CD14-positive monocyte (primary cell): ENCODE measurements around the gene RAB3C. TPM values are rescaled to one million over a fixed set of nuclear protein-coding genes. Genes with fewer than 3 reads are reported as not detected.

Experiments used
- DNase-seq, 3 donors: peaks; one replicate each; pipeline ENCODE4 v3.0.0-alpha.2; 2011 to 2022
- H2AFZ ChIP-seq: 2 replicates; pipeline ENCODE4 v1.6.0; 2012; ENCODE audit warnings: mild to moderate bottlenecking, low read depth, low read length, inconsistent platforms; ENCODE audit not compliant: insufficient read depth, poor library complexity, severe bottlenecking
- H3K27ac ChIP-seq, 2 donors: 1 replicate in 1 of 2; 2 replicates in 1 of 2; pipeline ENCODE4 v1.5.1; 2012 to 2013; ENCODE audit warnings: low read length in 2 of 2, control low read depth in 1 of 2, inconsistent platforms in 1 of 2, low read depth in 1 of 2, mild to moderate bottlenecking in 1 of 2
- H3K27me3 ChIP-seq, 2 donors: one replicate each; pipeline versions ENCODE4 v1.6.0 to v1.6.1; 2011 to 2013; ENCODE audit warnings: low read length in 2 of 2; ENCODE audit not compliant: control insufficient read depth in 2 of 2, insufficient read depth in 2 of 2
- H3K36me3 ChIP-seq, 2 donors: replicated peaks in 1 of 2; 1 replicate in 1 of 2; 2 replicates in 1 of 2; pipeline versions ENCODE4 v1.5.1 to v1.6.1; 2012 to 2013; ENCODE audit warnings: low read length in 2 of 2, control low read depth in 1 of 2, inconsistent platforms in 1 of 2, mild to moderate bottlenecking in 1 of 2; ENCODE audit not compliant: insufficient read depth in 2 of 2, control insufficient read depth in 1 of 2
- H3K4me1 ChIP-seq, 2 donors: 1 replicate in 1 of 2; 2 replicates in 1 of 2; pipeline versions ENCODE4 v1.5.1 to v1.6.1; 2012 to 2013; ENCODE audit warnings: low read length in 2 of 2, control low read depth in 1 of 2, inconsistent platforms in 1 of 2, mild to moderate bottlenecking in 1 of 2, moderate library complexity in 1 of 2; ENCODE audit not compliant: insufficient read depth in 2 of 2, control insufficient read depth in 1 of 2
- H3K4me2 ChIP-seq: replicated peaks from 2 replicates; pipeline ENCODE3; 2012; ENCODE audit warnings: low read length, moderate library complexity, mild to moderate bottlenecking; ENCODE audit not compliant: poor library complexity, severe bottlenecking; ENCODE audit errors: extremely low read depth
- H3K4me3 ChIP-seq, 3 experiments: fragments of 200-600 bp in 1 of 3; sonication (generic) in 1 of 3; replicated peaks in 1 of 3; 1 replicate in 2 of 3; 2 replicates in 1 of 3; pipeline ENCODE4 v1.5.1; 2011 to 2013; ENCODE audit warnings: low read length in 3 of 3, mild to moderate bottlenecking in 3 of 3, control low read depth in 2 of 3, low read depth in 2 of 3, inconsistent platforms in 1 of 3, moderate library complexity in 1 of 3
- H3K79me2 ChIP-seq: 2 replicates; pipeline ENCODE4 v1.6.0; 2012; ENCODE audit warnings: mild to moderate bottlenecking, control low read depth, inconsistent platforms, low read length, moderate library complexity; ENCODE audit not compliant: insufficient read depth
- H3K9ac ChIP-seq: 2 replicates; pipeline ENCODE4 v1.6.0; 2017; ENCODE audit warnings: low read length, mild to moderate bottlenecking; ENCODE audit not compliant: insufficient read depth, poor library complexity, severe bottlenecking
- H3K9me3 ChIP-seq, 2 donors: replicated peaks in 1 of 2; 1 replicate in 1 of 2; 2 replicates in 1 of 2; pipeline versions ENCODE4 v1.5.1 to v1.6.1; 2012 to 2013; ENCODE audit warnings: low read length in 2 of 2, control low read depth in 1 of 2; ENCODE audit not compliant: control insufficient read depth in 1 of 2, insufficient read depth in 1 of 2
- H4K20me1 ChIP-seq: 2 replicates; pipeline ENCODE4 v1.6.0; 2012; ENCODE audit warnings: mild to moderate bottlenecking, low read length, control low read depth, moderate library complexity; ENCODE audit not compliant: insufficient read depth
- H3K27ac Mint-ChIP-seq, 7 donors: one replicate each; pipeline ENCODE4 v1.8.0; 2020; ENCODE audit warnings: mild to moderate bottlenecking in 7 of 7, mixed read lengths in 7 of 7, moderate library complexity in 6 of 7, inconsistent platforms in 2 of 7
- H3K27me3 Mint-ChIP-seq, 3 donors: one replicate each; pipeline ENCODE4 v1.8.0; 2021 to 2022; ENCODE audit warnings: low read depth in 3 of 3, mild to moderate bottlenecking in 3 of 3, mixed read lengths in 3 of 3, moderate library complexity in 3 of 3, inconsistent platforms in 1 of 3
- H3K36me3 Mint-ChIP-seq, 2 donors: one replicate each; pipeline ENCODE4 v1.8.0; 2020; ENCODE audit warnings: mixed read lengths in 2 of 2, inconsistent platforms in 1 of 2, mild to moderate bottlenecking in 1 of 2
- H3K4me1 Mint-ChIP-seq: one replicate; pipeline ENCODE4 v1.8.0; 2020; ENCODE audit warnings: mild to moderate bottlenecking, mixed read lengths
- H3K4me3 Mint-ChIP-seq, 2 donors: one replicate each; pipeline ENCODE4 v1.8.0; 2020; ENCODE audit warnings: mild to moderate bottlenecking in 2 of 2, mixed read lengths in 2 of 2, moderate library complexity in 1 of 2
- H3K9me3 Mint-ChIP-seq, 7 donors: one replicate each; pipeline ENCODE4 v1.8.0; 2020 to 2022; ENCODE audit warnings: mixed read lengths in 7 of 7, mild to moderate bottlenecking in 6 of 7, moderate library complexity in 6 of 7, inconsistent platforms in 2 of 7
- CTCF ChIP-seq: fragments of 200-600 bp; IDR thresholded peaks from one replicate; pipeline ENCODE4 v1.8.0; 2022; ENCODE audit warnings: antibody characterized with exemption, mild to moderate bottlenecking
- WGBS: methylation state at CpG from one replicate; pipeline ENCODE4 v1.1.5; 2013; ENCODE audit warnings: missing lambda C conversion rate; ENCODE audit not compliant: insufficient coverage; 5-methylcytosine and 5-hydroxymethylcytosine counted together
- intact Hi-C, 2 donors: fragments of 100-400 bp; cut with micrococcal nuclease; formaldehyde crosslinking; loops; one replicate each; pipeline versions ENCODE4 v1.15.0 to v1.15.1; 2023
- polyA plus RNA-seq, 3 donors: library from polyadenylated mRNA; depleted of rRNA in 1 of 3; unstranded in 2 of 3; stranded (reverse) in 1 of 3; fragments of 300-500 nt in 2 of 3; fragments of >200 nt in 1 of 3; fragmentation: Illumina TruSeq in 2 of 3; gene quantifications; 1 replicate in 2 of 3; 2 replicates in 1 of 3; pipeline ENCODE4 v1.2.3, GENCODE V29; 2012 to 2021

Gene RAB3C
- polyA plus RNA-seq, 3 donors: under 0.01 to 0.81 TPM; not detected in 1

- H3K4me1 ChIP-seq: no peaks in the 10 kb centered on the region
- H3K27me3 Mint-ChIP-seq: peaks cover 0 to 4% (median 2%) of the 10 kb centered on the region in 3 donors
- intact Hi-C loops: no loop called here
- no peak overlapping the region for H3K9ac ChIP-seq
- H3K27ac Mint-ChIP-seq: no peak overlapping the region
- H3K36me3 Mint-ChIP-seq: no peaks in the 10 kb centered on the region
- H3K9me3 Mint-ChIP-seq: no peaks in the 10 kb centered on the region
- no peaks in the 10 kb centered on the region for H3K4me1 Mint-ChIP-seq
- H3K79me2 ChIP-seq: no peaks in the 10 kb centered on the region
- no CpG with 5 or more reads among the region's 1 CpG for WGBS
- H4K20me1 ChIP-seq: no peaks in the 10 kb centered on the region
- H3K27ac ChIP-seq: no peak overlapping the region
- no peak overlapping the region for H3K4me2 ChIP-seq
- no peak overlapping the region for H3K4me3 ChIP-seq
- no peaks in the 10 kb centered on the region for H3K27me3 ChIP-seq
- DNase-seq: no peak
- no peak overlapping the region for H2AFZ ChIP-seq
- no peaks in the 10 kb centered on the region for H3K9me3 ChIP-seq
- H3K4me3 Mint-ChIP-seq: no peak overlapping the region
- no peak for TF ChIP-seq CTCF
- no peaks in the 10 kb centered on the region for H3K36me3 ChIP-seq
Measured at GRCh38 chr5:58641533-58641932, 58.7 kb downstream of the RAB3C start.

- no peaks in the 10 kb centered on the region for H3K4me1 Mint-ChIP-seq
- DNase-seq: no peak
- no peak for TF ChIP-seq CTCF
- H3K27ac Mint-ChIP-seq: no peak overlapping the region
- Histone ChIP-seq H3K4me2 (no peak overlapping the region), H3K27ac (no peak overlapping the region), H3K9me3 (no peaks in the 10 kb centered on the region), H3K4me1 (no peaks in the 10 kb centered on the region), H3K4me3 (no peak overlapping the region), H3K36me3 (no peaks in the 10 kb centered on the region), H2AFZ (no peak overlapping the region), H3K9ac (no peak overlapping the region), H4K20me1 (no peaks in the 10 kb centered on the region), H3K79me2 (no peaks in the 10 kb centered on the region), H3K27me3 (no peaks in the 10 kb centered on the region)
- 90% methylated on average over 2 of the region's 4 CpGs for WGBS
- H3K9me3 Mint-ChIP-seq: no peaks in the 10 kb centered on the region
- H3K27me3 Mint-ChIP-seq: peaks cover 0 to 6% (median 2%) of the 10 kb centered on the region in 3 donors
- intact Hi-C loops: no loop called here
- H3K36me3 Mint-ChIP-seq: no peaks in the 10 kb centered on the region
- H3K4me3 Mint-ChIP-seq: no peak overlapping the region
Measured at GRCh38 chr5:58648846-58649245, 66.0 kb downstream of the RAB3C start.
